ENCODE measurements around the gene CNTN5.

- TF ChIP-seq ZFP30 (CRISPR knock-in tag; IDR thresholded peaks at IDR 0.05) (no peak), CSDC2 (CRISPR knock-in tag; IDR thresholded peaks at IDR 0.05) (no peak), ARNTL (CRISPR knock-in tag; IDR thresholded peaks at IDR 0.05; ENCODE audit: borderline replicate concordance, low read depth) (no peak), TOX (CRISPR knock-in tag; IDR thresholded peaks at IDR 0.05; ENCODE audit: borderline replicate concordance) (no peak), CREB5 (CRISPR knock-in tag; IDR thresholded peaks at IDR 0.05; ENCODE audit: low read depth) (no peak), ZFP3 (CRISPR knock-in tag; IDR thresholded peaks at IDR 0.05) (no peak), ISL1 (CRISPR knock-in tag; IDR thresholded peaks at IDR 0.05) (no peak), PATZ1 (CRISPR knock-in tag; IDR thresholded peaks at IDR 0.05; ENCODE audit: borderline replicate concordance) (no peak), CSRNP3 (CRISPR knock-in tag; IDR thresholded peaks at IDR 0.05) (no peak), ZC3H10 (CRISPR knock-in tag; IDR thresholded peaks at IDR 0.05) (no peak), TSHZ2 (CRISPR knock-in tag; IDR thresholded peaks at IDR 0.05) (no peak), OSR1 (CRISPR knock-in tag; IDR thresholded peaks at IDR 0.05) (no peak), ZNF8 (CRISPR knock-in tag; IDR thresholded peaks at IDR 0.05) (no peak)
These were observed 133.5 kb downstream of the CNTN5 start for GRCh38 chr11:99154277-99154676.

Measured in SK-N-SH treated with all-trans-retinoic acid at 6 μM for 48 hours (cell line).